Neural progenitor cell (in vitro differentiated cells): ENCODE measurements around the gene CAMK1D. TPM values are rescaled to one million over a fixed set of nuclear protein-coding genes. Genes with fewer than 3 reads are reported as not detected.

Experiments
- DNase-seq: peaks from one replicate; pipeline ENCODE4 v3.0.0-alpha.2; 2016; ENCODE audit warnings: low spot score
- H2AFZ ChIP-seq: fragments of 200-600 bp; sonication (generic); replicated peaks from 2 replicates; pipeline ENCODE4 v1.6.1; 2016; ENCODE audit warnings: antibody characterized with exemption
- H3F3A ChIP-seq: fragments of 200-600 bp; sonication (generic); 2 replicates; pipeline ENCODE4 v1.6.1; 2016; ENCODE audit warnings: antibody characterized with exemption, low read depth
- H3K27ac ChIP-seq: fragments of 200-600 bp; sonication (generic); 2 replicates; pipeline ENCODE4 v1.5.1; 2016; ENCODE audit warnings: mild to moderate bottlenecking
- H3K27me3 ChIP-seq: fragments of 200-600 bp; sonication (generic); 2 replicates; pipeline ENCODE4 v1.6.1; 2016; ENCODE audit warnings: mild to moderate bottlenecking, moderate library complexity
- H3K36me3 ChIP-seq: fragments of 200-600 bp; sonication (generic); 2 replicates; pipeline ENCODE4 v1.5.1; 2016
- H3K4me1 ChIP-seq: fragments of 200-600 bp; sonication (generic); 2 replicates; pipeline ENCODE4 v1.6.1; 2016; ENCODE audit warnings: mixed run types
- H3K4me2 ChIP-seq: fragments of 200-600 bp; sonication (generic); 2 replicates; pipeline ENCODE4 v1.6.1; 2016
- H3K4me3 ChIP-seq: fragments of 200-600 bp; sonication (generic); 2 replicates; pipeline ENCODE4 v1.5.1; 2016
- H3K79me2 ChIP-seq: fragments of 200-600 bp; sonication (generic); 2 replicates; pipeline ENCODE4 v1.6.1; 2016; ENCODE audit warnings: low read depth
- H3K9ac ChIP-seq: fragments of 200-600 bp; sonication (generic); 2 replicates; pipeline ENCODE4 v1.6.1; 2016
- H3K9me3 ChIP-seq: fragments of 200-600 bp; sonication (generic); 2 replicates; pipeline ENCODE4 v1.5.1; 2016; ENCODE audit warnings: low read depth
- H4K20me1 ChIP-seq: fragments of 200-600 bp; sonication (generic); 2 replicates; pipeline ENCODE4 v1.6.1; 2016; ENCODE audit warnings: low read depth
- H3K27ac Mint-ChIP-seq: 3 replicates; pipeline ENCODE4 v1.8.0; 2021; ENCODE audit warnings: mixed read lengths
- H3K27me3 Mint-ChIP-seq: 2 replicates; pipeline ENCODE4 v1.8.0; 2022; ENCODE audit warnings: low read depth, mild to moderate bottlenecking, inconsistent platforms, moderate library complexity, mixed read lengths; ENCODE audit not compliant: insufficient read depth
- H3K36me3 Mint-ChIP-seq: 3 replicates; pipeline ENCODE4 v1.8.0; 2021; ENCODE audit warnings: mixed read lengths
- H3K4me1 Mint-ChIP-seq: 3 replicates; pipeline ENCODE4 v1.8.0; 2021; ENCODE audit warnings: mixed read lengths
- H3K4me3 Mint-ChIP-seq: 3 replicates; pipeline ENCODE4 v1.8.0; 2021; ENCODE audit warnings: mild to moderate bottlenecking, moderate library complexity, mixed read lengths
- H3K9me3 Mint-ChIP-seq: 3 replicates; pipeline ENCODE4 v1.8.0; 2020; ENCODE audit warnings: mixed read lengths
- CTCF ChIP-seq: fragments of 200-600 bp; sonication (generic); IDR thresholded peaks from 2 replicates; pipeline ENCODE4 v1.5.1; 2017; ENCODE audit warnings: antibody characterized with exemption, mild to moderate bottlenecking
- EZH2 ChIP-seq: fragments of 200-600 bp; sonication (generic); IDR thresholded peaks from 2 replicates; pipeline ENCODE4 v1.6.1; 2017; ENCODE audit warnings: antibody characterized with exemption, mild to moderate bottlenecking, moderate library complexity
- EZH2phosphoT487 ChIP-seq: fragments of 200-600 bp; sonication (generic); IDR thresholded peaks from 2 replicates; pipeline ENCODE4 v1.6.1; 2017; ENCODE audit warnings: antibody characterized with exemption
- total RNA-seq: library from RNA; depleted of rRNA; stranded (reverse); fragments of >200 nt; gene quantifications from 2 replicates; pipeline ENCODE4 v1.2.3, GENCODE V29; 2015; ENCODE audit warnings: low replicate concordance

The CAMK1D gene
- total RNA-seq, 1 donor from 2014 or later, result 7.6 TPM

- H3K4me1 ChIP-seq, result no peaks in the 10 kb centered on the region
- no peaks in the 10 kb centered on the region for H3K79me2 ChIP-seq
- H3K27me3 Mint-ChIP-seq, result no peaks in the 10 kb centered on the region
- DNase-seq, result no peak
- no peak overlapping the region for H3K4me3 ChIP-seq
- H3K4me3 Mint-ChIP-seq, result no peak overlapping the region
- no peaks in the 10 kb centered on the region for H3F3A ChIP-seq
- H3K27me3 ChIP-seq, result no peaks in the 10 kb centered on the region
- no peak overlapping the region for H2AFZ ChIP-seq
- no peak for TF ChIP-seq CTCF
- TF ChIP-seq EZH2phosphoT487, result no peak
- TF ChIP-seq EZH2, result no peak
- H3K4me1 Mint-ChIP-seq, result peaks cover 6% of the 10 kb centered on the region
- no peaks in the 10 kb centered on the region for H3K9me3 Mint-ChIP-seq
- H4K20me1 ChIP-seq, result no peaks in the 10 kb centered on the region
- no peak overlapping the region for H3K4me2 ChIP-seq
- no peaks in the 10 kb centered on the region for H3K36me3 ChIP-seq
- H3K9ac ChIP-seq, result no peak overlapping the region
- H3K27ac ChIP-seq, result no peak overlapping the region
- no peaks in the 10 kb centered on the region for H3K9me3 ChIP-seq
- no peak overlapping the region for H3K27ac Mint-ChIP-seq
- H3K36me3 Mint-ChIP-seq, result peaks cover 2% of the 10 kb centered on the region
These were observed 259.4 kb downstream of the CAMK1D start for GRCh38 chr10:12608761-12609160.

- Mint-ChIP-seq H3K27ac (no peak overlapping the region), H3K27me3 (no peaks in the 10 kb centered on the region), H3K4me1 (peaks cover 6% of the 10 kb centered on the region)
These were observed 260.1 kb downstream of the CAMK1D start for GRCh38 chr10:12609435-12609834.

GRCh38 chr10:12613136-12613535, 263.8 kb downstream of the CAMK1D start:
- no peaks in the 10 kb centered on the region for H3K36me3 ChIP-seq
- H4K20me1 ChIP-seq, result no peaks in the 10 kb centered on the region
- H3K4me3 Mint-ChIP-seq, result no peak overlapping the region
- no peak overlapping the region for H2AFZ ChIP-seq
- H3F3A ChIP-seq, result no peaks in the 10 kb centered on the region
- H3K9me3 Mint-ChIP-seq, result no peaks in the 10 kb centered on the region
- H3K4me2 ChIP-seq, result no peak overlapping the region
- peaks cover 2% of the 10 kb centered on the region for H3K36me3 Mint-ChIP-seq
- no peak for DNase-seq
- H3K4me3 ChIP-seq, result no peak overlapping the region
- no peak overlapping the region for H3K9ac ChIP-seq
- H3K9me3 ChIP-seq, result no peaks in the 10 kb centered on the region
- peaks cover 8% of the 10 kb centered on the region for H3K4me1 Mint-ChIP-seq
- H3K4me1 ChIP-seq, result no peaks in the 10 kb centered on the region
- no peak overlapping the region for H3K27ac Mint-ChIP-seq
- no peaks in the 10 kb centered on the region for H3K27me3 Mint-ChIP-seq
- TF ChIP-seq CTCF, result no peak
- TF ChIP-seq EZH2, result no peak
- TF ChIP-seq EZH2phosphoT487, result no peak
- no peaks in the 10 kb centered on the region for H3K27me3 ChIP-seq
- H3K27ac ChIP-seq, result no peak overlapping the region
- no peaks in the 10 kb centered on the region for H3K79me2 ChIP-seq

More at GRCh38 chr10:12609435-12609834, 260.1 kb downstream of the CAMK1D start:
- H4K20me1 ChIP-seq, result no peaks in the 10 kb centered on the region
- no peak overlapping the region for H3K4me2 ChIP-seq
- TF ChIP-seq CTCF, result no peak
- TF ChIP-seq EZH2phosphoT487, result no peak
- TF ChIP-seq EZH2, result no peak
- H2AFZ ChIP-seq, result no peak overlapping the region
- no peak overlapping the region for H3K4me3 Mint-ChIP-seq
- H3K9me3 ChIP-seq, result no peaks in the 10 kb centered on the region
- H3K9me3 Mint-ChIP-seq, result no peaks in the 10 kb centered on the region
- no peak overlapping the region for H3K4me3 ChIP-seq
- H3K36me3 Mint-ChIP-seq, result peaks cover 2% of the 10 kb centered on the region
- H3K36me3 ChIP-seq, result no peaks in the 10 kb centered on the region
- no peak overlapping the region for H3K27ac ChIP-seq
- no peak for DNase-seq
- no peaks in the 10 kb centered on the region for H3K4me1 ChIP-seq
- no peaks in the 10 kb centered on the region for H3K79me2 ChIP-seq
- H3K27me3 ChIP-seq, result no peaks in the 10 kb centered on the region
- H3F3A ChIP-seq, result no peaks in the 10 kb centered on the region
- no peak overlapping the region for H3K9ac ChIP-seq
